ENCODE measurements around the gene QKI. TPM values are rescaled to one million over a fixed set of nuclear protein-coding genes. Genes with fewer than 3 reads are reported as not detected.
"Not testable (repeated sequence)": the region's sequence is repeated elsewhere in the genome, so short reads cannot be mapped to it uniquely, and the experiment has no call there.

Gene QKI
- total RNA-seq, 1 donor from 2014 or later, result 247 TPM

DNA sequence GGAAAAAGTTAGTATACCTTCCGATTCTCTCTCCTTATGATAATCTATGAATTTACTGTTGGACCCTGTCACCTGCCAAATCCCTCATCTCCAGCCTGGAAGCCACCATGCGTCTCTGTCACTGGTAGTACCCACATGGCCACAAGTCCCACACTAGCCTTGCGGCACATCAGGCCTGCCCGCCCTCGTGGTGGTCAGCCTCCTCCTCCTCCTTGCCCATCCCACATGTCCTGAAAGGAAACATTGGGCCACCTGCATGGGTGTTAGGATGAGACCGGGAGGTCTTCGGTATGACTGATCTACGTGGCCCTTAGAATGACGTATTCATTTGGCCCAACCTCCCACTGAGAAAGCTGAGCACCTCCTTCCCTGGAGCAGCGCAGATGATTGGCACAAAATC is 37.0 kb upstream of the QKI start:
- Histone ChIP-seq H3K4me1 (no peaks in the 10 kb centered on the region), H3K36me3 (no peaks in the 10 kb centered on the region), H3K9me3 (no peaks in the 10 kb centered on the region), H3K27me3 (ENCODE audit: low read depth) (peaks cover 3% of the 10 kb centered on the region), H3K27ac (no peak overlapping the region), H3K4me3 (no peak overlapping the region)
- intact Hi-C loops (cut with DNase I), result no loop called here
- no peak for DNase-seq
- ATAC-seq, result no peak
- TF ChIP-seq, protein P1, sequence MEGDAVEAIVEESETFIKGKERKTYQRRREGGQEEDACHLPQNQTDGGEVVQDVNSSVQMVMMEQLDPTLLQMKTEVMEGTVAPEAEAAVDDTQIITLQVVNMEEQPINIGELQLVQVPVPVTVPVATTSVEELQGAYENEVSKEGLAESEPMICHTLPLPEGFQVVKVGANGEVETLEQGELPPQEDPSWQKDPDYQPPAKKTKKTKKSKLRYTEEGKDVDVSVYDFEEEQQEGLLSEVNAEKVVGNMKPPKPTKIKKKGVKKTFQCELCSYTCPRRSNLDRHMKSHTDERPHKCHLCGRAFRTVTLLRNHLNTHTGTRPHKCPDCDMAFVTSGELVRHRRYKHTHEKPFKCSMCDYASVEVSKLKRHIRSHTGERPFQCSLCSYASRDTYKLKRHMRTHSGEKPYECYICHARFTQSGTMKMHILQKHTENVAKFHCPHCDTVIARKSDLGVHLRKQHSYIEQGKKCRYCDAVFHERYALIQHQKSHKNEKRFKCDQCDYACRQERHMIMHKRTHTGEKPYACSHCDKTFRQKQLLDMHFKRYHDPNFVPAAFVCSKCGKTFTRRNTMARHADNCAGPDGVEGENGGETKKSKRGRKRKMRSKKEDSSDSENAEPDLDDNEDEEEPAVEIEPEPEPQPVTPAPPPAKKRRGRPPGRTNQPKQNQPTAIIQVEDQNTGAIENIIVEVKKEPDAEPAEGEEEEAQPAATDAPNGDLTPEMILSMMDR (IDR thresholded peaks at IDR 0.05), result no peak

DNA sequence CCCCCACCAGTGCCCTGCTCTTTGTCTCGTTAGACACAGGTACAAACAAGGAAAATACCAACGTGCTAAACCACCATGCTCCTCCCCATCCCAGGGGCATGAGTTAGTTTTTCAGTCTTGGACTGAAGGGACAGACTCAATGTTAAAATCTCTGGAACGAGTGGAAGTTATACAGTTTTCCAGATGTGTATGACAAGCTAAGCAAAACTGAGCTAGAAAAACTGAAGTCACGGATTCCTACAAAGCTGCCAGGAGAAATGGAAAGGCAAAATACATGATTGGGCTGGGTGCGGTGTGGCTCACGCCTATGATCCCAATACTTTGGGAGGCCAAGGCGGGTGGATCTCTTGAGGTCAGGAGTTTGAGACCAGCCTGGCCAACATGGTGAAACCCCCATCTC is 34.3 kb upstream of the QKI start:
- TF ChIP-seq, protein P1 (IDR thresholded peaks at IDR 0.05), result no peak
- ATAC-seq, result no peak
- no peak overlapping the region for H3K4me3 ChIP-seq
- H3K4me1 ChIP-seq, result no peaks in the 10 kb centered on the region
- H3K27me3 ChIP-seq (ENCODE audit: low read depth), result no peaks in the 10 kb centered on the region
- DNase-seq, result no peak
- H3K9me3 ChIP-seq, result no peaks in the 10 kb centered on the region
- H3K27ac ChIP-seq, result no peak overlapping the region
- intact Hi-C loops (cut with DNase I), result no loop called here
- H3K36me3 ChIP-seq, result no peaks in the 10 kb centered on the region

DNA sequence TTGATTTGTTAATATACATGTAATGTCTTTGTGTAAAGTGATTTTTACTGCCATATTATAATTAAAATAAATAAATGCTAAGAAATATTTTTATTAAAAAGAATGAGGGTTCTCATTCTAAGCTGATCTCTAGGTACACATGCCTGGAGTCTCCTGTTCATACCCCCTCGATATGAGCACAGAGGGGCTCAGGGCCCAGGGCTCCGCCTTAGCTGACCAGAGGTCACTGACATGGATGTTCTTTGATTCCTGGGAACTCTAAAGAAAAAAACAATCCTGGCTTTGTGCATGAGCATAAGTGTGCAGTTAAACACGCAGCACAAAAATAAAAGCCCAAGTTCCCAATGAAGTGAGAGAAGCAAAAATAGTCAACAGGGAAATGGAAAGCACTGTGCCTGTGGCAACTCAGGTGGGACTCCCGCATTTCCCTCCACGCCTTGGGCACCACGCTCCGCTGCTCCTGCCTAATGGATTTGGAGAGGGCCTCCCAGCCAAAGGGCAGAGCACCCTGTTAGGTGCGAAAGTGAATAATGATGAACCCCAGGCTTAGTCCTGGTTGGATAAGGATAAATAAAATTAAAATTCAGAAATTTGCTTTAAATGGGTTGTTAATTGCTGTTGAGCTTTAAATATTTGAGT is 33.3 kb upstream of the QKI start:
- ATAC-seq (no peak), DNase-seq (no peak)
- Histone ChIP-seq H3K9me3 (no peaks in the 10 kb centered on the region), H3K4me3 (no peak overlapping the region), H3K4me1 (no peaks in the 10 kb centered on the region), H3K27me3 (ENCODE audit: low read depth) (no peaks in the 10 kb centered on the region), H3K27ac (no peak overlapping the region), H3K36me3 (no peaks in the 10 kb centered on the region)
- intact Hi-C loops (cut with DNase I), result no loop called here
- TF ChIP-seq, protein P1 (IDR thresholded peaks at IDR 0.05), result no peak

DNA sequence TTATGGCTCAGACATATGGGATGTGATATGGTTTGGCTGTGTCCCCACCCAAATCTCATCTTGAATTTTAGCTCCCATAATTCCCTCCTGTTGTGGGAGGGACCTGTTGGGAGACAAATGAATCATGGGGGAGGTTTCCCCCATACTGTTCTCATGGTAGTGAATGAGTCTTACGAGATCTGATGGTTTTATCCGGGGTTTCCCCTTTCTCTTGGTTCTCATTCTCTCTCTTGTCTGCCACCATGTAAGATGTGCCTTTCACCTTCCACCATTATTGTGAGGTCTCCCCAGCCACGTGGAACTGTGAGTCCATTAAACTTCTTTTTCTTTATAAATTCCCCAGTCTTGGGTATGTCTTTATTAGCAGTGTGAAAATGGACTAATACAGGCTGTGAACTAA is 31.1 kb upstream of the QKI start:
- H3K27me3 ChIP-seq (ENCODE audit: low read depth); intact Hi-C loops (cut with DNase I); H3K4me1 ChIP-seq; H3K27ac ChIP-seq; ATAC-seq; H3K36me3 ChIP-seq; H3K4me3 ChIP-seq; H3K9me3 ChIP-seq; DNase-seq: not testable (repeated sequence)

DNA sequence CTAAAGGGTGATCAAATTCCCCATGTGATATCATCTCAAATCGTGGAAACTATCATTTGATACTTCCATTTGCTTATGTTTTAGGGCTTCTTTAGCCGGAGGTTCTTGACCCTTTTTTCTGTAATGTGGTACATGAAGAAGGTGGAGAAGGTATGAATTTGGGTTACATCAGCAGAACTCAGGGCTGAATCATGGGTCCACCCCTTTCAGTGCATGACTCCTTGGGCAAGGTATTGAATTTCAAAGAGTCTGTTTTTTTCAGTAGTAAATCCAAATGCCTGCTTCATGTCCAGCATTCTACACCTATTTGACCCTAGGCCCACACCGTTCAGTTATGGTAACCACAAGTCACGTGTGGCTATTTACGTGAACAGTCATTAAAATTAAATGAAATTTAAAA is 30.6 kb upstream of the QKI start:
- Histone ChIP-seq H3K4me1 (no peaks in the 10 kb centered on the region), H3K9me3 (no peaks in the 10 kb centered on the region), H3K27ac (no peak overlapping the region), H3K27me3 (ENCODE audit: low read depth) (no peaks in the 10 kb centered on the region), H3K4me3 (no peak overlapping the region), H3K36me3 (no peaks in the 10 kb centered on the region)
- intact Hi-C loops (cut with DNase I), result no loop called here
- DNase-seq, result no peak
- ATAC-seq, result no peak
- TF ChIP-seq, protein P1 (IDR thresholded peaks at IDR 0.05), result no peak

DNA sequence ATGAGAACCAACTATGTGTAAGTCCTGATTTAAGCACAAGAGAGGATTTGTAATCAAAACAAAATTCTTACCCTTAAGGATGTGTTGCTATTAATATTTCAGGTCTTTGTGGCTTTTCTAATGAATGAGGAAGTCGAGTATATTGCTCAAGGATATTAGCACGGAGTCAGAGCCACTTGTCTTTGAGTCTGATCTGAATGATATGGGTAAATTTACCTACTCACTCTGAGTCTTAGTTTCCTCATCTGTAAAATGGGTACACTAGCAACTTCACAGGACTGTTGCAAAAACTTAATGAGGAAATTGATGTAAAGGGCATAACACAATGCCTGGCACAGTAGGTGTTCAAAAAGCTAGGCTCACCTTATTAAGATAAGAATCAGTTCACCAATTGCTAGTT is 30.0 kb upstream of the QKI start:
- no peaks in the 10 kb centered on the region for H3K27me3 ChIP-seq (ENCODE audit: low read depth)
- ATAC-seq, result peak; percentile 31 to 50
- no peak overlapping the region for H3K4me3 ChIP-seq
- DNase-seq, result no peak
- H3K9me3 ChIP-seq, result no peaks in the 10 kb centered on the region
- TF ChIP-seq, protein P1 (IDR thresholded peaks at IDR 0.05), result no peak
- no peaks in the 10 kb centered on the region for H3K36me3 ChIP-seq
- H3K4me1 ChIP-seq, result no peaks in the 10 kb centered on the region
- intact Hi-C loops (cut with DNase I), result no loop called here
- H3K27ac ChIP-seq, result no peak overlapping the region

DNA sequence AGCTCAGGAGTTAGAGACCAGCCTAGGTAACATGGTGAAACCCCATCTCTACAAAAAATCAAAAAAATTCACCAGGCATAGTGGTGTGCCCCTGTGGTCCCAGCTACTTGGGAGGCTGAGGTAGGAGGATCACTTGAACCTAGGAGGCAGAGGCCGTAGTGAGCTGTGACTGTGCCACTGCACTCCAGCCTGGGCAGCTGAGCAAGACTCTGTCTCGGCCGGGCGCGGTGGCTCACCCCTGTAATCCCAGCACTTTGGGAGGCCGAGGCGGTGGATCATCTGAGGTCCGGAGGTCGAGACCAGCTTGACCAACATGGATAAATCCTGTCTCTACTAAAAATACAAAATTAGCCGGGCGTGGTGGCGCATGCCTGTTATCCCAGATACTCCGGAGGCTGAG is 29.0 kb upstream of the QKI start:
- H3K9me3 ChIP-seq; H3K4me1 ChIP-seq; ATAC-seq; intact Hi-C loops (cut with DNase I); H3K27ac ChIP-seq; H3K36me3 ChIP-seq; H3K27me3 ChIP-seq (ENCODE audit: low read depth); H3K4me3 ChIP-seq; DNase-seq: not testable (repeated sequence)
